ENCODE measurements around the gene KCNN2.

- TF ChIP-seq CTCF (IDR thresholded peaks at IDR 0.05) (no peak), POLR2A (IDR thresholded peaks at IDR 0.05) (no peak), POLR2AphosphoS5 (IDR thresholded peaks at IDR 0.05; ENCODE audit: insufficient read depth in 1 of 2, low read depth in 1 of 2) (no peak)
These were observed 22.8 kb upstream of the KCNN2 start for GRCh38 chr5:114339108-114339507.

All from vagina (tissue), 2 donors.